Measurements from ENCODE around the gene SLC51B.

DNA sequence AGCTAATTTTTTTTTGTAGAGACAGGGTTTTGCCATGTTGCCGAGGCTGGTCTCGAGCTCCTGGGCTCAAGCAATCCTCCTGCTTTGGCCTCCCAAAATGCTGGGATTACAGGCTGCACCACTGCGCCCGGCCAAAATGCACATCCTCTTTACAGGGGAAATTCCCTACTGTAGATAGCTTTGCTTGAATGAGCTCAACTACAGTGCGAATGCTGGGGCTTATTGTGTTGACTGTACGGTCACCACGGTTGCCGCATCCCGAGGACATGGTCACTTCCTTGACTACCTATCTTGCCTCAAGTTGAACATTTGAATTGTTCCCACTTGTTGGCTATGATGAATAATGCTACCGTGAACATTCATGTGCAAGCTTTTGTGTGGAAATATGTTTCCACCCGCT is 10.5 kb upstream of the SLC51B start:
- no peak for TF ChIP-seq LARP7 (IDR thresholded peaks at IDR 0.05)
- TF ChIP-seq POLR2A (IDR thresholded peaks at IDR 0.05; ENCODE audit: low read depth, low read length) = no peak
- TF ChIP-seq EZH2 (IDR thresholded peaks at IDR 0.05; ENCODE audit: borderline replicate concordance, control insufficient read depth, low read depth, low read length) = no peak
- no peak for TF ChIP-seq SIN3A (IDR thresholded peaks at IDR 0.05; ENCODE audit: low read depth, low read length)
- TF ChIP-seq BCL11A (IDR thresholded peaks at IDR 0.05; ENCODE audit: low read depth, low read length) = no peak
- TF ChIP-seq PAX8 (IDR thresholded peaks at IDR 0.05) = no peak
- TF ChIP-seq ESRRA (IDR thresholded peaks at IDR 0.05; ENCODE audit: low read length) = no peak
- TF ChIP-seq CTCF (IDR thresholded peaks at IDR 0.05 in 2 of 3, conservative IDR thresholded peaks at IDR 0.05 in 1 of 3; ENCODE audit: control insufficient read depth in 2 of 3, extremely low read depth in 1 of 3, insufficient read depth in 1 of 3, low read depth in 3 of 3, low read length in 3 of 3) = no peak
- no peak for TF ChIP-seq MTA3 (IDR thresholded peaks at IDR 0.05; ENCODE audit: borderline replicate concordance, low read length)
